GM10248 (cell line): ENCODE results near the gene STARD7.

ENCODE experiments used
- CTCF ChIA-PET: fragments of 300-600 bp; sonication (Branson Sonifier 250); formaldehyde crosslinking; extraction: SDS; loops from one replicate; lab custom pipeline; 2021; ENCODE audit warnings: antibody characterized with exemption; lab: Yijun Ruan, JAX
- POLR2A ChIA-PET: fragments of 350-650 bp; sonication (Branson Sonifier 250); formaldehyde crosslinking; extraction: SDS; loops from one replicate; lab custom pipeline; 2020; ENCODE audit warnings: antibody characterized with exemption; lab: Yijun Ruan, JAX
- DNase-seq: peaks from one replicate; pipeline ENCODE4 v3.0.0; 2012; ENCODE audit errors: extremely low spot score
- TF ChIP-seq, protein P1 (sequence below): IDR thresholded peaks from 2 replicates; pipeline ENCODE4 v1.5.1; 2012; ENCODE audit warnings: mild to moderate bottlenecking, low read depth; ENCODE audit errors: extremely low read depth, missing control alignments, control extremely low read depth

STARD7 gene

DNA sequence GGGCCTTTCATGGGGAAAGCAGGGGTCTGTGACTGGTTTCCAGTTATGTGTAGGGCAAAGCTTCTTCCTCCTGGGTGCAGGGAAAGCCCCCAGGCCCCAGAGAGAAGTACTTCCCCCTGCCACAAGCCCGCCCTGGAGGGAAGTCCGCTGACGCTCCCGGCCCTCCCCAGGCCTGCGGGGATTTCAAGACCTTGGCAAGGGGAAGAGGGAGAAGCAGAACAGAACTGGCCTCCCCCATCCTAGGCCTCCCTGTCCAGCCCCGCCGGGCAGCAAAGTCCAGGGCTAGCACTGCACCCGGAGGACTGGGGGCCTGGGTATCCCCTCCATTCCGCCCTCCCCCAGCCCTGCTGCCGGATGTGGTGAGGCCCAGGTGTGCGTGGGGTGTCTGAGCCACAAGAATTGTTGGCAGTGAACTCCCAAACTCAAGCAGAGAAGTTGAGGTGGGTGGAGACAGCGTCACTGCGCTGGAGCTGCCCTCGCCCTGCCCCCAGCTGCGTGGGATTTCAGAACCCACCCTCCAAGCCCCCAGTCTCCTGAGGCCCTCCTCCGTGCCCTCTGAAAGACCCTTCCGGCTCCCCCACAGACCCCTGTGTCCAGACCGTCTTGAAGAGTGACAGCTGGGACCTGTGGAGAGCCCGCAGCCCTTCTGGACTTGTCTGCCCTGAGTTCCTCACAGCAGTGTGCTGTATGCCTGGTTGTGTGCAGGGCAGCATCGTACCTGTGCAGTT is 62.3 kb downstream of the STARD7 start:
- TF ChIP-seq, protein P1, sequence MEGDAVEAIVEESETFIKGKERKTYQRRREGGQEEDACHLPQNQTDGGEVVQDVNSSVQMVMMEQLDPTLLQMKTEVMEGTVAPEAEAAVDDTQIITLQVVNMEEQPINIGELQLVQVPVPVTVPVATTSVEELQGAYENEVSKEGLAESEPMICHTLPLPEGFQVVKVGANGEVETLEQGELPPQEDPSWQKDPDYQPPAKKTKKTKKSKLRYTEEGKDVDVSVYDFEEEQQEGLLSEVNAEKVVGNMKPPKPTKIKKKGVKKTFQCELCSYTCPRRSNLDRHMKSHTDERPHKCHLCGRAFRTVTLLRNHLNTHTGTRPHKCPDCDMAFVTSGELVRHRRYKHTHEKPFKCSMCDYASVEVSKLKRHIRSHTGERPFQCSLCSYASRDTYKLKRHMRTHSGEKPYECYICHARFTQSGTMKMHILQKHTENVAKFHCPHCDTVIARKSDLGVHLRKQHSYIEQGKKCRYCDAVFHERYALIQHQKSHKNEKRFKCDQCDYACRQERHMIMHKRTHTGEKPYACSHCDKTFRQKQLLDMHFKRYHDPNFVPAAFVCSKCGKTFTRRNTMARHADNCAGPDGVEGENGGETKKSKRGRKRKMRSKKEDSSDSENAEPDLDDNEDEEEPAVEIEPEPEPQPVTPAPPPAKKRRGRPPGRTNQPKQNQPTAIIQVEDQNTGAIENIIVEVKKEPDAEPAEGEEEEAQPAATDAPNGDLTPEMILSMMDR, result no peak
- DNase-seq, result peak; percentile 84
- CTCF ChIA-PET, result interaction anchor here (0.9 to 20.4 kb wide), 4 partner anchors 8 to 115 kb away, joined by 3 to 658 read pairs (median 9); partner anchors contain the start of gene ASTL
- POLR2A ChIA-PET, result interaction anchor here (2.2 to 7.4 kb wide), 4 partner anchors 7 to 28 kb away, joined by 13 to 43 read pairs (median 33); partner anchors contain the start of gene ASTL

DNA sequence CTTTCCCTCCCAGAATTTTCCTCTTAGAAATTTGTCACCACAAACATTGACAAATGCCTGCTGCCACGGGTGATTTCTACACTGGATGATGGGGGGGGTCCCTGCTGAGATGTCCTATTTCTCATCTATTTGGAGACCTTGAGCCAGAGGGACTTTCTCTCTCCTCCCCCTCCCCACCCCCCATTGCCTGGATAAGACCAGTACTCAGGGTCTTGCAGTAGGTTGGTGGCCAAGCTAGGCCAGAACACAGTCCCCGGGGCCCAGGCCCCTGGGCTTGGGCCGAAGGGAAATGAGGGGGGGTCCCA is 62.8 kb downstream of the STARD7 start:
- TF ChIP-seq, protein P1, result no peak
- ChIA-PET POLR2A (interaction anchor here (2.2 to 7.4 kb wide), 3 partner anchors 13 to 28 kb away, joined by 13 to 43 read pairs (median 37); no protein-coding TSS in a partner anchor), CTCF (interaction anchor here (1.1 to 20.4 kb wide), 2 partner anchors 21 to 115 kb away, joined by 4 to 658 read pairs; no protein-coding TSS in a partner anchor)
- DNase-seq, result no peak

DNA sequence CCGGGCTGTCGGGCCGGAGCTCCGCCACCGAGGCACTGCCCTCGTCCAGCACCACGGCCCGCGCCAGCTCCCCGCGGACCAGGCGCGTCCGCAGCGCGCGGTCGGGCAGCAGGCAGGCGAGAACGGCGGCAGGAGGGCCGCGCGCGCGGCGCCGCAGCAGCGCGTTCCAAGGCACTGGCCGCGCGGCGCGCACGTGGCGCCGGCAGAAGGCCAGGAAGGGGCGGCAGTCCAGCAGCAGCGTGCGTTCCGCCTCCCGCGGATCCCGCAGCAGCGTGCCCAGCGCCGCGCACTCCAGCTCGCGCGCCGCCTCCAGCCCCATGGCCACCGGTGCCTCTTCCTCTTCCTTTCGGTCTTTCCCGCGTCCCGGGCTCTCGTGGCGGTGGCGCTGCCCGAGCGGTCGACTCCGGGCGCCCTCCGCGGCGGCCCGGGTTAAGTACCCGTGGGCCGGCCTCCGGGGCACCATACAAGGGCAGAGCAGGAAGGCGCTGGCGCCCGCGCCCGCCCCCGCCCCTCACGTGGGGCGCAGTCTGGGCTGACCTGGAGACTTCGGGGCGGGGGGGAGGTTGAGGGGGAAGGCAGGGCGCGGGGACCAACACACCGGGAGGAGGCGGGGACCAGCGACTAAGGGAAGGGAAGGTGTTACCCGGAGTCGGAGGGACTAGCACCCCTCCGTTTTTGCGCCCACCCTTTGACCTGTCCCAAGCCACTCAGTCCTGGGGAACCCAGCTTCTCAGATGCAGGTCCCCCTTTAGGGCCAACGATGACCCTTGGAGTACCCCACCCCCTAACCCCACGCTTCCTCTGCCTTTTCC is 63.4 kb downstream of the STARD7 start, which contains the start of gene DUSP2:
Gene DUSP2 (minus strand): TSS at position 405 of the 812 bp plus-strand sequence. CDS start 86 bp downstream, at position 319.
- POLR2A ChIA-PET, result interaction anchor here (0.6 to 7.4 kb wide), 11 partner anchors 9 to 196 kb away, joined by 3 to 43 read pairs (median 4); partner anchors contain the start of genes NCAPH and STARD7

DNA sequence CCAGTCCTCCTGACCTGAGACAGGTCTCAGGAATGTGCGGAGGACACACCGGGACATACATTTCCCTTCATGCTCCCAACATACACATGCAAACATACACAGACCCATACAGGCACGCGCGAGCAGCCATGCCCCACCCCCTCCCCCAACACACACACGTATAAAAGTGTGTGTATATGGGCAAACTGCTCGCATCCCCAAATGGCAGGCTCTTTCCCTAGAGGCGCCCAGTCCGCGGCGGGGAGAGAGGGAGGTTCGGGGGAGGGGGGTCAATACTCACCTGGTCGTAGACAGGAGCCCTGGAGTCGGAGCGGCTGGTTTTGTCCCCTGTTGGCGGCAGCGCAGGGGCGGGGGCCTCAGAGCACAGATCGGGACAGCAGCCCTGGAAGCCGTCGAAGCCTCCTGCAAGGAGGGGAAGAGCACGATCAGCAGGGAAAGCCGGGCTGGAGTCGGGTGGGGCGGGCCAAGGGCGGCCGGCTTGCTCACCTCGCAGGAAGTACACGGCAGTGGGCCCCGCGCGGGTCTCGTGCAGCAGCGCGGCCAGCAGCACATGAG is 64.1 kb downstream of the STARD7 start:
- DNase-seq, result no peak
- CTCF ChIA-PET, result interaction anchor here (1.7 to 20.4 kb wide), 2 partner anchors 10 to 23 kb away, joined by 3 to 658 read pairs; no protein-coding TSS in a partner anchor
- TF ChIP-seq, protein P1, result no peak
- POLR2A ChIA-PET, result interaction anchor here (0.8 to 7.4 kb wide), 10 partner anchors 9 to 191 kb away, joined by 3 to 43 read pairs (median 4); partner anchors contain the start of genes NCAPH and STARD7

More for the DNA sequence above, 63.4 kb downstream of the STARD7 start, which contains the start of gene DUSP2:
- TF ChIP-seq, protein P1, result no peak
- DNase-seq, result peak; percentile 95
- CTCF ChIA-PET, result interaction anchor here (1.1 to 20.4 kb wide), 2 partner anchors 22 to 116 kb away, joined by 4 to 658 read pairs; no protein-coding TSS in a partner anchor

DNA sequence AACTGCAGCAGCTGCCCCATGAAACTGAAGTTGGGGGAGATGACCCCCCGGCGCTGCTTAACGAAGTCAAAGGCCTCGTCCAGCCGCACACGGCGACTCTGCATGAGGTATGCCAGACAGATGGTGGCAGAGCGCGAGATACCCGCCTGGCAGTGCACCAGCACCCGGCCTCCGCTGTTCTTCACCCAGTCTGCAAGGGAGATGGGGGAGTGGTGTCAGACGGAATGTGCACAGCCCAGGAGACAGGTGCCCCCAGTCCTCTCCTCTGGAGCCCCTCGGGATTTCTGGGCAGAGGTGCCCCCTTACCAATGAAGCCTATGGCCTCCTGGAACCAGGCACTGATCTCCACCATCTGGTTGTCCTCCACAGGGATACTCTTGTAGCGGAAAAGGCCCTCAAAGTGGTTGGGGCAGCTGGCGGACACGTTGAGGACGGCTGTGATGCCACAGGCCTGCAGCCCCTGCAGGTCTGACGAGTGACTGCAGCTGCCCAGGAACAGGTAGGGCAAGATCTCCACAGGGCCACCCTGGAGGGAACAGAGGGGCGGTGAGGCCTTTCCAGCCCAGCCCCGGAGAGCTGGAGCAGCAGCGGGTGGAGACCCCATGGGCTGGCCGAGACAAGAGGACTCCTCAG is 64.7 kb downstream of the STARD7 start:
- ChIA-PET POLR2A (interaction anchor here (1.3 to 7.4 kb wide), 6 partner anchors 13 to 65 kb away, joined by 4 to 43 read pairs (median 22); partner anchors contain the start of gene STARD7), CTCF (interaction anchor here (1.4 to 20.4 kb wide), 3 partner anchors 9 to 37 kb away, joined by 3 to 658 read pairs (median 3); no protein-coding TSS in a partner anchor)
- DNase-seq, result no peak
- TF ChIP-seq, protein P1, result peak; percentile 22
